AG04450 (cell line): ENCODE data around the gene TEX53. TPM values are rescaled to one million over a fixed set of nuclear protein-coding genes. Genes with fewer than 3 reads are reported as not detected.

Experiments
- CTCF ChIA-PET: fragments of 300-600, 350-600 bp; formaldehyde crosslinking; extraction: SDS; loops from one replicate; lab custom pipeline; 2022; ENCODE audit warnings: antibody characterized with exemption, inconsistent platforms; lab: Charles Lee
- POLR2A ChIA-PET: fragments of 350-600 bp; formaldehyde crosslinking; extraction: SDS; loops from one replicate; lab custom pipeline; 2021; ENCODE audit warnings: antibody characterized with exemption, inconsistent platforms; lab: Yijun Ruan, JAX
- DNase-seq: peaks from one replicate; pipeline ENCODE4 v3.0.0-alpha.2; 2011; ENCODE audit warnings: low read depth, low spot score
- H3K27ac ChIP-seq: one replicate; pipeline ENCODE4 v1.5.1; 2012; ENCODE audit warnings: low read depth, low read length, control low read depth
- H3K27me3 ChIP-seq: one replicate; pipeline ENCODE4 v1.6.0; 2012; ENCODE audit warnings: low read length; ENCODE audit not compliant: control insufficient read depth, insufficient read depth
- H3K4me3 ChIP-seq: 2 replicates; pipeline ENCODE4 v1.5.1; 2011; ENCODE audit warnings: mild to moderate bottlenecking, low read depth, low read length, control low read depth
- H3K9me3 ChIP-seq: 2 replicates; pipeline ENCODE4 v1.5.1; 2012; ENCODE audit warnings: low read length; ENCODE audit not compliant: control insufficient read depth, insufficient read depth
- CTCF ChIP-seq: IDR thresholded peaks from 2 replicates; pipeline ENCODE4 v1.5.1; 2011; ENCODE audit warnings: low read depth, low read length, control low read depth, inconsistent platforms
- polyA plus RNA-seq: library from polyadenylated mRNA; depleted of rRNA; stranded (reverse); fragments of >200 nt; gene quantifications from 2 replicates; pipeline ENCODE4 v1.2.3, GENCODE V29; 2011; rRNA removed
- small RNA-seq: library from RNA; depleted of rRNA; stranded (forward); fragments of <200 nt; gene quantifications from one replicate; pipeline ENCODE3, GENCODE V24; 2012; ENCODE audit warnings: low read depth; ENCODE audit not compliant: insufficient read length

TEX53 gene
- polyA plus RNA-seq, 1 experiment = not detected

DNA sequence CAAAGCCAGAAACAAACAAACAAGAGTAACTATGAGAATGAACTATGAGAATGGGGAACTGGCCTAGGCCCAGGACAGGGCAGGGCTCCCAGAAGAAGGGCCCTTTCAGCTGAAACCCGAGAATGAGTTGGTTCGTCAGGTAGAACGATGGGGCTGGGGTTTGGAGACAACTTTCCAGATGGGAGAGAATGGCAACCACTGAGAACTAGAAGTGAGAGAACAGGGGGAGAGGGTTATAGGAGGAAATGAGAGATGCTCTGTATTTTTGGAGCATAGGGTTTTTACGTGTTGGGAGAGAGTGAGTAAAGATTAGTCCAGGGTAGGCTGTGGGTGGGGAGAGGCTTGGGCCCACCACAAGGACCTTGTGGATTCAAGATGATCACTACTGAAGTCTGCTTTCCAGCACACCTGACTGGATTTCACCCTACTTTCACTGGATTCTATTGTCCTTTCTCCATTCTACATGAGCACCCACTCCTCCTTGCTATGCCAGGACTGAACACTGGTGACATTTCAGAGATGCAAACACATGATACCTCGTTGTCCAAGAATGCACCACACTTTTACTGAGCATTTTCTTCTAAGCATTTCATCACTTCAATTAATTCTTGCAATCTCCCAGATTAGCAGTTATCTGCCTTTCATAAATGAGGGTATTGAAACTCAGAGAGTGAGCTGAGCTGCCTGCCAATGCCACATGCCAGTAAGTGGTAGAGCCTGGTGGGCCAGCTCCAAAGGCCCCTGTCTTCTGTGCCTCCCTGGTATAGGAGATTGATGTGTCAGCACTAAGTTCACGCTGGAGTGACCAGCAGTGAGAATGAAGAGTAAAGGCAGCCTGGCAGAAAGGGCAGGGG is 49.7 kb downstream of the TEX53 start:
- H3K27ac ChIP-seq = no peak overlapping the region
- POLR2A ChIA-PET = interaction anchor here (1.4 kb wide), 1 partner anchor 20 kb away, joined by 8 read pairs; the partner anchor contains the start of gene ATP6V1G1
- no peaks in the 10 kb centered on the region for H3K27me3 ChIP-seq
- no peak for TF ChIP-seq CTCF
- H3K9me3 ChIP-seq = no peaks in the 10 kb centered on the region
- DNase-seq = no peak
- CTCF ChIA-PET = interaction anchor here (1.2 to 1.7 kb wide), 2 partner anchors 15 to 120 kb away, joined by 3 to 5 read pairs; no protein-coding TSS in a partner anchor
- H3K4me3 ChIP-seq = no peak overlapping the region

DNA sequence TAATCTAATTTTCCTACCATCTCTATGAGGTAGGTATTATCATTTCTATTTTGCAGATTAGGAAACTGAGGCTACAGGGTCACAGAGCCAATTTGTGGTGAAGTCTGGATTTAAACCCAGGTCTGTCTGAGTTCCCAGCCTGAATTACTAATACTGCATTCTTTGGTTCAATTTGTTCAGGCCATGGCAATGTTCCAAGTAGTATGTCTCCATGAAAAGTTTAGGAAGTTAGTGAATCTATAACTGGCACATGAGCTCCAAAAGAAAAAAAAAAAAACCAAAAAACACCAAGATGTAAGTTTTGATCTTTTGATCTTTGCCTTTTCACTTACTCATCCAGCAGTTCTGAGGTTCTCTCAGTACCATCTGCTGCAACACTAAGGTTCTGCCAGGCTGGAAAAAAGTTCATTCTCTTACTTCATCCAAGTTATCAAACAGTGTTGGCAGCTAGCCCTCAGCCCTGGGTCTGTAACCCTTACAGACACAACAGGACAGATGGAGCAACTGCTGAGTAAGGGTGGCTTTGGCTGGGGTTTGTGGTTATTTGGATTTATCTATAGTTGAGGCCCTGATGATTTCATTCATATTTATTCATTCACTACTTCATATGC is 50.9 kb downstream of the TEX53 start:
- ChIA-PET POLR2A (interaction anchor here (0.6 to 1.4 kb wide), 2 partner anchors 16 to 19 kb away, joined by 3 to 8 read pairs; partner anchors contain the start of gene ATP6V1G1), CTCF (interaction anchor here (0.5 to 3.3 kb wide), 6 partner anchors 14 to 408 kb away, joined by 3 to 15 read pairs (median 6); no protein-coding TSS in a partner anchor)
- Histone ChIP-seq H3K9me3 (no peaks in the 10 kb centered on the region; the same call in 1 of the 2 replicates), H3K4me3 (no peak overlapping the region), H3K27ac (no peak overlapping the region), H3K27me3 (no peaks in the 10 kb centered on the region)
- no peak for DNase-seq
- TF ChIP-seq CTCF = no peak

Small RNAs within 50 kb of the gene (small RNA-seq; reads per million reads assigned to genes)
- not detected for gene RF00019

Other genes starting within 250 kb of the TEX53 start
- 1.1 and 1.2 TPM in 2 replicates for gene WHRN, start 152.3 kb downstream of the TEX53 start, polyA plus RNA-seq
- gene ATP6V1G1, start 70.0 kb downstream of the TEX53 start, polyA plus RNA-seq = 118 and 138 TPM in 2 replicates
- 15.1 and 16.1 TPM in 2 replicates for gene TMEM268, start 46.5 kb downstream of the TEX53 start, polyA plus RNA-seq
- gene TEX48, start 24.4 kb upstream of the TEX53 start, polyA plus RNA-seq = not detected in 2 replicates
- gene TNFSF15, start 148.2 kb upstream of the TEX53 start, polyA plus RNA-seq = 2.6 and 2.8 TPM in 2 replicates